Osteocyte (in vitro differentiated cells): Measurements from ENCODE around the gene TMEM59. TPM values are rescaled to one million over a fixed set of nuclear protein-coding genes. Genes with fewer than 3 reads are reported as not detected.
"Not testable (repeated sequence)": the region's sequence is repeated elsewhere in the genome, so short reads cannot be mapped to it uniquely, and the experiment has no call there.

Experiments
- DNase-seq: peaks from one replicate; pipeline ENCODE4 v3.0.0; 2021; ENCODE audit warnings: mixed read lengths; ENCODE audit not compliant: unreplicated experiment; ENCODE audit errors: extremely low spot score
- H3K27ac Mint-ChIP-seq: one replicate; pipeline ENCODE4 v1.8.0; 2021; ENCODE audit warnings: mild to moderate bottlenecking, mixed read lengths; ENCODE audit not compliant: unreplicated experiment
- H3K27me3 Mint-ChIP-seq: one replicate; pipeline ENCODE4 v1.8.0; 2021; ENCODE audit warnings: mixed read lengths; ENCODE audit not compliant: unreplicated experiment
- H3K36me3 Mint-ChIP-seq: one replicate; pipeline ENCODE4 v1.8.0; 2021; ENCODE audit warnings: mixed read lengths; ENCODE audit not compliant: unreplicated experiment
- H3K4me1 Mint-ChIP-seq: one replicate; pipeline ENCODE4 v1.8.0; 2021; ENCODE audit warnings: mixed read lengths; ENCODE audit not compliant: unreplicated experiment
- H3K4me3 Mint-ChIP-seq: one replicate; pipeline ENCODE4 v1.8.0; 2021; ENCODE audit warnings: mild to moderate bottlenecking, moderate library complexity, mixed read lengths; ENCODE audit not compliant: unreplicated experiment
- H3K9me3 Mint-ChIP-seq: one replicate; pipeline ENCODE4 v1.8.0; 2021; ENCODE audit warnings: mixed read lengths; ENCODE audit not compliant: unreplicated experiment
- CTCF ChIP-seq: fragments of 200-600 bp; sonication (generic); IDR thresholded peaks from 2 replicates; pipeline ENCODE4 v1.5.0; 2021; ENCODE audit warnings: antibody characterized with exemption, mild to moderate bottlenecking, moderate library complexity
- total RNA-seq: library from RNA; stranded (reverse); gene quantifications from 2 replicates; pipeline ENCODE4 v1.2.1, GENCODE V29; 2021

The TMEM59 gene
- total RNA-seq, 1 donor from 2014 or later = 409 TPM

- peaks cover 52% of the 10 kb centered on the region for H3K27me3 Mint-ChIP-seq
- TF ChIP-seq CTCF = no peak
- H3K27ac Mint-ChIP-seq = no peak overlapping the region
- H3K36me3 Mint-ChIP-seq = no peaks in the 10 kb centered on the region
- no peak overlapping the region for H3K4me3 Mint-ChIP-seq
- peak; percentile 51 for DNase-seq
- H3K9me3 Mint-ChIP-seq = no peaks in the 10 kb centered on the region
- no peaks in the 10 kb centered on the region for H3K4me1 Mint-ChIP-seq
Measured at GRCh38 chr1:54006508-54006907, 46.5 kb downstream of the TMEM59 start.

GRCh38 chr1:54004481-54005049 is 48.4 kb downstream of the TMEM59 start:
- peak; percentile 60 for DNase-seq
- H3K36me3 Mint-ChIP-seq = no peaks in the 10 kb centered on the region
- H3K9me3 Mint-ChIP-seq = no peaks in the 10 kb centered on the region
- peaks cover 45% of the 10 kb centered on the region for H3K27me3 Mint-ChIP-seq
- H3K4me3 Mint-ChIP-seq = no peak overlapping the region
- H3K4me1 Mint-ChIP-seq = no peaks in the 10 kb centered on the region
- no peak overlapping the region for H3K27ac Mint-ChIP-seq
- no peak for TF ChIP-seq CTCF

- H3K27me3 Mint-ChIP-seq = peaks cover 39% of the 10 kb centered on the region
- not testable (repeated sequence) for H3K9me3 Mint-ChIP-seq, DNase-seq, H3K4me3 Mint-ChIP-seq, H3K4me1 Mint-ChIP-seq, H3K36me3 Mint-ChIP-seq, H3K27ac Mint-ChIP-seq
Measured at GRCh38 chr1:54003750-54004480, 49.1 kb downstream of the TMEM59 start.

GRCh38 chr1:54003249-54003646 is 49.8 kb downstream of the TMEM59 start:
- Mint-ChIP-seq H3K27me3 (peaks cover 33% of the 10 kb centered on the region), H3K9me3 (no peaks in the 10 kb centered on the region), H3K4me1 (no peaks in the 10 kb centered on the region), H3K27ac (no peak overlapping the region), H3K4me3 (no peak overlapping the region), H3K36me3 (no peaks in the 10 kb centered on the region)
- TF ChIP-seq CTCF = no peak
- no peak for DNase-seq

- H3K4me1 Mint-ChIP-seq = no peaks in the 10 kb centered on the region
- no peak overlapping the region for H3K27ac Mint-ChIP-seq
- H3K36me3 Mint-ChIP-seq = no peaks in the 10 kb centered on the region
- no peaks in the 10 kb centered on the region for H3K9me3 Mint-ChIP-seq
- peak; percentile 54 for DNase-seq
- H3K27me3 Mint-ChIP-seq = peaks cover 28% of the 10 kb centered on the region
- no peak overlapping the region for H3K4me3 Mint-ChIP-seq
- no peak for TF ChIP-seq CTCF
Measured at GRCh38 chr1:54002544-54003248, 50.3 kb downstream of the TMEM59 start.
